GM19240 (cell line): ENCODE results near the gene VNN1.
"Not testable (repeated sequence)": the region's sequence is repeated elsewhere in the genome, so short reads cannot be mapped to it uniquely, and the experiment has no call there.

Source experiments
- DNase-seq: peaks from one replicate; pipeline ENCODE4 v3.0.0; 2011; ENCODE audit warnings: low spot score; ENCODE audit not compliant: insufficient read length

The VNN1 gene

DNA sequence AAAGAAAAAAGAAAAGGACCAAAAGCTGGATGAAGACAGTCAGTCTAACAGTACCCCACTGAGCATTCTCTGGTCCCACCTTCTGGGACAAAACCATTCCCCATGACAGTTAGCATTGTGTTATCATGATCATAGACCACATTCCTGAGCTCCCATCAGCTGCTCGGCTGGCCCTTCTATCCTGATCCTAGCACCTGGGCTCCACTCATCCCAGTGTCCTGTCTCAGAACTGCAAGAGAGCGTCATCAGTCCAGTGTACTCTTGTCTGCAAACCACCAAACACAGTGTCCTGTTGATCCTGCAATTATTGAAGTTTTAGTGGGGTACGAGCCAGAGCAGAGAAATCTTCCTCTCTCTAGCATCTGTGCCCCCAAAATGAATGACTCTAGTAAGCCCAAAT lies 38.9 kb downstream of the VNN1 start:
- no peak for DNase-seq

DNA sequence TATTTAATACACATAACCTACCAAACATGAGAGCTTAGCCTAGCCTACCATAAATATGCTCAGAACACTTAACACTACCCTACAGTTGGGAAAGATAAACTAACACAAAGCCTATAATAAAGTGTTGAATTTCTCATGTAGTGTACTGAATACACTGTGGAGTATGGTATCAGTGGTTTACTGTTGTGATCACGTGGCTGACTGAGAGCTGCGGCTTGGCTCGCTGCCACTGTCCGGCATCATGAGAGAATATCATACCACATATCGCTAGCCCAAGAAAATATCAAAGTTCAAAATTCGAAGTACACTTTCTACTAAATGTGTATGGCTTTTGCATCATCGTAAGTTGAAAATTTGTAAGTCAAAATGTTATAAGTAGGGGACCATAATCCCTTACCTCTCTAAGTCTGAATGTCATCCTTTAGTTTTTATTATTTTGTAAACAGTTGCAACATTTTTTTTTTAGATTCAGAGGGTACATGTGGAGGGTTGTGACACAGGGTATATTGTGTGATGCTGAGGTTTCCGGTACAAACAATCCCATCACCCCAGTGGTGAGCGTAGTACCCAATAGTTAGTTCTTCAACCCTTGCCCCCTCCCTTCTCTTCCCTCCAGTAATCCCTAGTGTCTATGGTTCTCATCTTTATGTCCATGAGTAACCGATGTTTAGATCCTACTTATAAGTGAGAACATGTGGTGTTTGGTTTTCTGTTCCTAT lies 40.3 kb downstream of the VNN1 start:
- DNase-seq: no peak

DNA sequence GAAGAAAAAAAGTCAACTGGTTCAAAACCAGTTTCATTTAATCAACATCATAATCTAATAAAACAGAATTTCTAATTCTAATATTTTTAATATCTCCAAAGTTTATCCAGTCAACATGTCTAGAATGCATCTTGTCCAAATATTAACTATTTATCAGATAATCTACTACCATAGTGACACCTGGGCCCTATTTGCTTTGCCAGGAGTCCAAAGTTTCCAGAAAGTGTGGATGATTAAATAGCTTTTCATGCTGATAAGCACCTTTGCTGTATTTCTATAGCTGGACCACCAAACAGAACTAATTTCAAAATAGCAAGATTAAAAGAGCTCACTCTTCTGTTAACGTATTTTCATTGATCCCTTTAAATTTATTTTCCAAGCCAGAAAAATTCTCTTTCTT lies 42.6 kb downstream of the VNN1 start:
- no peak for DNase-seq

DNA sequence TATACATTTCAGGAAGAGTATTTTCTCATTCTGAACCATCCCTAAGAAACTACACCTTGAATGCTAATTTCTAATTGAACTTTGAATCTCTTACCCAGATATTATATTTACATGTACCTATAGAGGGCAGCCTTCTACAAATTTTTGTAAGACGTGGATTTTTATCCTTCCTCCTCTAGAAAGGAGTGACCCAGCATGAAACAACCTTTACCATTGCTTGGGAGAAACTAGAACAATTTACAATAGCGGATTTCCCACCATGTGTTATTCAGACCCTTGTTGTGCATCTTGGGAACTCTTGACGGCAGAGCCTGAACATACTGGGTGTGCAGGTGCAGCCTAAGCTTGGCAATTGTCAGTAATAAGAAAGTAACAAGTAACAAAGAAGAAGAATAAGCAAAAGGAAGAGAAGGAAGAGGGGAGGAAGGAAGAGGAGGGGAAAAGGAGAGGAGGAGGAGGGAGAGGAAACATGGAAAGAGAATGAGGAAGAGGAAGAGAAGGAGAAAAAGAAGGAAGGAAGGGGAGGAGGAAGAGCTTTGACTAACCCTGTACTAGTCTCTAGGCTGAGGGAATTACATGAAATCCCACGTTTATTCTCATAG lies 44.1 kb downstream of the VNN1 start:
- no peak for DNase-seq

DNA sequence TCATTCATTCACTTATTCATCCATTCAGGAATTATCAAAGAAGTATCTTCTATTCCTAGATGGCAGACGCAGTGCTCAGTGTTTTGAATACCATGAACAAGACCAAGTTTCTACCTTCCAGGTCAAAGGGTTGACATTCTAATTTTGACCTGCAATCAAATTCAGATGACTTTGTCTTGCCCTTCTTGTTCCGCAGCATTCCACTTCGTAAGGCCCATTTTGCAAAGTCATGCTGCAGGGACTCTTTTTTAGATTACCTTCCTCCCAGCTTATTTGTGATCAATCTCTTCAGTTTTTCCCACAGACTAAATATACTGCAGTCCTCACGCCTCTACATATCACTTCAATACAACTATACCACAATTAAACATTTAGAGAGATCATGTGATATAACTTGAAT lies 47.7 kb downstream of the VNN1 start:
- no peak for DNase-seq

DNA sequence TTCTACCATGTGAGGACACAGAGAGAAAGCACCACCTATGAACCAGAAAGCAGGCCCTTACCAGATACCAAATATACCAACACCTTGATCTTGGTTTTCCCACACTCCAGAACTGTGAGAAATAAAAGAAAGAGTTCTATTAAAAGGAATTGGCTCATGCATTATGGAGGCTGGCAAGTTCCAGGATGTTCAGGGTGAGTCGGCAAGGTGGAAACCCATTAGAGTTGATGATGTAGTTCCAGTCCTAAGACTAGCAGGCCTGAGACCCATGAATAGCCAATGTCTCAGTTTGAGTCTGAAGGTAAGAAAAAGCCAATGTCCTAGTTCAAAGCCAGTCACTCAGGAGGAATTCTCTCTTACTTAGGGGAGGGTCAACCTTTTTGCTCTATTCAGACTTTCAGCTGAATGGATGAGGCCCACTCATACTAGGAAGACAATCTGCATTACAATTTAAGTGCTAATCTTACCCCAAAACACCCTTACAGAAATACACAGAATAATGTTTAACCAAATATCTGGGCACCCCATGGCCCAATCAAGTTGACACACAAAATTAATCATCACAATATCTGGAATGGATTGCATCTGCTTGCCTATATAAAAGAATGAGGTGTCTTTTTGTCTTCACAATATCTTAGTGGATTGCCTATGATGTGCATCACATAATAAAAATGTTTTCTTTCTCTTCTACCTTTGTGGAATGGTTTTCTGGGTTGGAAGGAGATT lies 49.4 kb downstream of the VNN1 start:
- DNase-seq: no peak

DNA sequence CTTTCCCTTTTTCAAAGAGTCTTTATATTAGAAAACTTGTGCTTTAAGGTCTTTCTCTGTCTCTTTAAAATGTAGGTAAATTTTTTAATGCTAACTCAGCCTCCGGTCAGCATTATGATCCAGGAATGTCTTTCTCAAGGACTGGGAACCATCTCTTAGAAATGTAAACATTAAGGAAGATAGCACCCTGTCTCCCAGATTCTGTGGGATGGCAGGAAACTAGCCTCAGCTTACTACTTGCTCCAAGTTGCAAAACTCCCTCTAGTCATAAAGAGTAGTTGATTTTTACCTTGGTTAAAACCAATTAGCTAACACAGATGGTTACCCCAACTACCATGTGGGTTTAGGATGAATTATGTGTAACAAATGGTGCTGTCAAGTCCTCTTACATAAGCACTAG lies 50.2 kb downstream of the VNN1 start:
- DNase-seq: no peak

DNA sequence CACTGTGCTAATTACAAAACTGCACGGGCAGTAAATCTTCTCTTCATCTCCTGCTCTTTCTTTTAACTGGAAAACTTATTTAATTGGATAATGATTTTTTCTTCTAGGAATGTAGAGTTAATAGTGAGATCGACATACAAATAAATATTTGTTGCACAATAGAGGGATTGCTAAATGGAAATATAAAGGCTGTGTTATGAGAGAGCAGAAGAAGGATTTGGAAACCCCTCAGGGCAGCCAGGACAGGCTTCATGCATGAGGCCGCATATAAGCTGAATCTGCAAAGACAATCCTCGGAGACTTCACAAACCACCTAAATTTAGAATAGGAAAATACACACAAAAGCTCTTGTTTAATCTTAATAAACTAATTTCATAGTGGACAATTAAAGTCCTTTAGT lies 51.9 kb downstream of the VNN1 start:
- no peak for DNase-seq

DNA sequence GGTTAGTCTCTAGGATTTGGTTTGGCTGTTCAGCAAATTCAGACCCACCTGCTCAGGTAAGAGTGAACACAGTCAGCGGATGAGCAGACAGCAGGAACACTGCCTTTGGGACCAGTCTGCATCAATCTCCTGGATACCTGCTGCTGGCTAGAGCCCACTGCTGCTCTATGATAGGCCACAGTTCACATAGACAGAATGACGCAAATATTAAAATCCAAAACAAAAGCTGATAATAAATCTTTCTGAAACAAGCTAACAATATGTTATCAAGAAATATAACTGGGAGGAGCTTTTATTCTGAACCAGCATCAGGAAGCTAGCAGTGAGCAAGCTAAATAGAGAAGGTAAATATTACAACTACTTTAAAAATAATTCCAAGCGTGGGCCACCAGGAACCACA lies 54.8 kb downstream of the VNN1 start, which contains the start of gene TAAR1:
Gene TAAR1, minus strand, starts transcription at position 101 of the 400 bp plus-strand sequence. CDS start 13,179 bp downstream, outside the sequence.
- no peak for DNase-seq

DNA sequence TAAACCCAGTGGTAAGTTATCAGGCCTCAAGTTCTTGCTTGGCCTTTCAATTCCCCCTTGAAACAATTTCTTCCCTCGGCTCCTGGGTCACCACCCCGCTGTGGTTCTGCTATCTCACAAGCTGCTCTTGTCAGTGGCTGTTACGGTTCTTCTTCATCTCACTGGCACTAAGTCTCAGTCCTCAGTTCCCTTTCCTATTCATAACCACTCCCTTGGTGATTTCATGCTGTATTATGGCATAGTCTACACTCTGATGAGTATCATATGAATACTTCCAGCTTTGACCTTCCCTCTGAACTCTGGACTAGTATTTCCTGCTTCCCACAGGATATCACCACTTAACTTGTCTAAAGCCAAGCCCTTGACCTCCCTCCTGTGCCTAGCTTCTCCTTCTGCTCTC lies 62.8 kb downstream of the VNN1 start:
- DNase-seq: no peak

DNA sequence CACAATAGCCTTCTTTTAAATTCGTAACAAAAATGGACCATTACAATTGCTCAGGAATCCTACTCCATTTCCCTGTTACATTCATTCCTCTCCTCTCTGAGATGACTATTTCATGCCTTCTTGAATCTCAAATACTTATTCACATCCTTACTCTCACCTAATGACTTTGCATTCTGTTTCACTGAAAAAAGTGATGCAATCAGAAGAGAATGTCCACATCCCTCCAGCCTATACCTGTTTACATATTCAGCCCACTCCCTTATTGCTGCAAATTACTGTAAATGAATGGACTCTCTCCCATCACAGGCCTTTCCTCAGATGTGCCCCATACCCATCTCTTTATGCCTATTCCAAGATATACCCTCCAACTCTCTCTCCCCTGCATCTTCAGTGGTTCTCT lies 63.4 kb downstream of the VNN1 start:
- no peak for DNase-seq

DNA sequence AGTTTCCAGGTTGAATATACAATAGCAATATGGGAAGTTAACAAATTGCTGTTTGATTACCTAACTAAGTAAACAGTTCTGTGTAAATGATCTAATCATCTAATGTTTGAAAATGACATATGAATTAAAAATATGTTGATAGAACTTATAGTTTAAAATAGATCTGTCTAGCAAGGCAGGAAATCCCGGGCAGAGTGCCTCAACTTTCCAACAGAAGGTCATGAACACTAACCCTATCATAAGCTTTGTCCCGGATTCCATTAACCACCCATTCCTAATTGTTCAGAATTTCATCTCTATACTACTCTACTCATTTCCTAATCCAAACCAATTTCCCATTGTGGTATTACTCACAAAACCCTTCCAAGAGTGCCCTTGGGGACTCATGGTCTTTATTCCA lies 65.0 kb downstream of the VNN1 start:
- no peak for DNase-seq

DNA sequence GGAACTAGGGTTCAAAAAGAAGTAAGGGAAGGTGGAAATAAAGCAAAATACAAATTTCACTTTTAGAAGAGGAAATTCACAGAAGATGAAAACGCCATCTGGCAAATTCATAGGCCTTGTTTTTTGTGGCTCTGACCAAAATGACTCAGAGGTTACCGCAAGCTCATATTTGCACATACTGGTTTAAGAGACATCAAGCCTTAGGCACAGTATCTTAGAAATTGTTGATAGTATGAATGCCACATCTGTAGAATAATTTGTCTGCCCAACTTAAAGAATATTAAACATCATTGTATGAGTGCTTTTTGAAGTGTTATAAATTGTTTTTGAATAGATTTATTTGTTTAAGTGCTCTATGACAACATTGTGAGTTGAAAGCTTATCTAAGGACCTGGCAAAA lies 65.5 kb downstream of the VNN1 start:
- DNase-seq: peak; percentile 33

DNA sequence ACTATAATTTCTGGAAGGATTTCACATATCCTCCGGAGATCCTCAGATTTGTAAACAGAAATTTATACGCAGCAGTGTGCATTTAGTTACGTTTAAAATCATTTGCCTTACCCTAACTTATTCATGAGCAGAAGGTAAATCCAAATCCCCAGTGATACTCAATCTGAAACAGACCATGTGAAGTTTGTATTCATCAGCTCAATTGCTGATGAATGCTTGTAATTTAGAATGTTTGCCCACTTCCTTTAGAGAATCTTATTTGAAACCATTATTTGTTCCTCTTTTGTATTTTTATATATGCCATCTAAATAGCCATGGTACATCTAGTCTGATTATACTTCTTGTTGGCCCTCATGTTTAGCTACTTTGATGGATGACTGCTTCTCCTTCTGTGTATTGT lies 70.3 kb downstream of the VNN1 start:
- no peak for DNase-seq

DNA sequence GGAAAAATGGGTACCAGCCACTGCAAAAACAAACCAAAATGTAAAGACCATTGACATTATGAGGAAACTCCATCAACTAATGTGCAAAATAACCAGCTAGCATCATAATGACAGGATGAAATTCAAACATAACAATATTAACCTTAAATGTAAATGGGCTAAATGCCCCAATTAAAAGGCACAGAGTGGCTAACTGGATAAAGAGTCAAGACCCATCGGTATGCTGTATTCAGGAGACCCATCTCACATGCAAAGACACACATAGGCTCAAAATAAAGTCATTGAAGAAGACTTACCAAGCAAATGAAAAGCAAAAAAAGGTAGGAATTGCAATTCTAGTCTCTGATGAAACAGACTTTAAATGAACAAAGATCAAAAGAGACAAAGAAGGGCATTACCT lies 76.7 kb downstream of the VNN1 start:
- DNase-seq: not testable (repeated sequence)

DNA sequence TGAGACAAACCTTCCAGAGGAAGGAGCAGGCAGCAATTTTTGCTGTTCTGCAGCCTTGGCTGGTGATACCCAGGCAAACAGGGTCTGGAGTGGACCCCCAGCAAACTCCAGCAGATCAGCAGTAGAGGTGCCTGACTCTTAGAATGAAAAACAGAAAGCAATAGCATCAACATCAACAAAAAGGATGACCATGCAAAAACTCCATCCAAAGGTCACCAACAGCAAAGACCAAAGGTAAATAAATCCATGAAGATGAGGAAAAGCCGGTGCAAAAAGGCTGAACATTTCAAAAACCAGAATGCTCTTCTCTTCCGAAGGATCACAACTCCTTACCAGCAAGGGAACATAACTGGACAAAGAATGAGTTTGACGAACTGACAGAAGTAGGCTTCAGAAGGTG lies 77.9 kb downstream of the VNN1 start:
- not testable (repeated sequence) for DNase-seq

DNA sequence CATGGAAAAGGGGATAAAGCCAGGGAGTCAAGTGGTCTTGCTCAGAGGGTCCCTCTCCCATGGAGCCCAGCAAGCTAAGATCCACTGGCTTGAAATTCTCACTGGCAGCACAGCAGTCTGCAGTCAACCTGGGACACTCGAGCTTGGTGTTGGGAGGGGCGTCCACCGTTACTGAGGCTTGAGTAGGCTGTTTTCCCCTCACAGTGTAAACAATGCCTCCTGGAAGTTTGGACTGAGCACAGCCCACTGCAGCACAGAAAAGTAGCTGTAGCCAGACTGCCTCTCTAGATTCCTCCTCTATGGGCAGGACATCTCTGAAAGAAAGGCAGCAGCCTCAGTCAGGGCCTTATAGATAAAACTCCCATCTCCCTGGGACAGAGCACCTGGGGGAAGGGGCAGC lies 78.6 kb downstream of the VNN1 start:
- not testable (repeated sequence) for DNase-seq

DNA sequence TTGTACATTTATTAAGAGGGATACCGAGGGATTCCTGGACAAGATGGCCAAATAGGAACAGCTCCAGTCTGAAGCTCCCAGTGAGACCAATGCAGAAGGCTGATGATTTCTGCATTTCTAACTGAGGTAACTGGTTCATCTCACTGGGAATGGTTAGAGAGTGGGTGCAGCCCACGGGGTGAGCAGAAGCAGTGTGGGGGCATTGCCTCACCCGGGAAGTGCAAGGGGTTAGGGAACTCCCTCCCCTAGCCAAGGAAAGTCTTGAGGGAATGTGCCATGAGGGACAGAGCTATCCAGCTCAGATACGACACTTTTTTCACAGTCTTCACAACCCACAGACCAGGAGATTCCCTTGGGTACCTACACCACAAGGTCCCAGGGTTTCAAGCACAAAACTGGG lies 79.1 kb downstream of the VNN1 start:
- no peak for DNase-seq

DNA sequence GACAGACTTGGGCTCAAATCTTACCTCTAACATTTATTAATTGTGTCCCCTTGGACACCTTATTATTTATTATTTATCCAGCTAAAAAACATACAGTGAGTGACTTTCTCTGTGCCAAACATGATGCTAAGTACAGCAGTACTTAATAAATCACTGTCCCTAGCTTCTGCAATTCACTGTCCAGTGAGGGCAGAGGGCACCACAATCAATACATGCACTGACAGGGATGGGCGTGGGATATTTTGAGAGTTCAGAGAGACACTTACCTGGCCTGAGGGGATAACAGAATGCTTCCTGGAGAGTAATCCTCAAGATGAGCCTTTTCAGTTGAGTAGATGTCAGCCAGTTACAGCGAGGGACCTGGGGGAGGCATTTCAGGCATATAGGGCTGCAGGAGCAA lies 80.5 kb downstream of the VNN1 start:
- no peak for DNase-seq
